CD4-positive, alpha-beta T cell treated with Interleukin-17A for 1 hour (primary cell): ENCODE data around the gene CIAPIN1.
"Not testable (repeated sequence)": the region's sequence is repeated elsewhere in the genome, so short reads cannot be mapped to it uniquely, and the experiment has no call there.

Source experiments
- DNase-seq: peaks from one replicate; pipeline ENCODE4 v3.0.0-alpha.2; 2020

CIAPIN1 gene

GRCh38 chr16:57476546-57477410 is 29.6 kb upstream of the CIAPIN1 start:
- DNase-seq: no peak

- DNase-seq: peak; percentile 79
Measured at GRCh38 chr16:57475711-57476339, 28.6 kb upstream of the CIAPIN1 start.

GRCh38 chr16:57474671-57475661 is 27.8 kb upstream of the CIAPIN1 start:
- DNase-seq: no peak

GRCh38 chr16:57473906-57474305 is 26.7 kb upstream of the CIAPIN1 start:
- DNase-seq: no peak

GRCh38 chr16:57473176-57473840 is 26.1 kb upstream of the CIAPIN1 start:
- DNase-seq: no peak

GRCh38 chr16:57472665-57473060 is 25.5 kb upstream of the CIAPIN1 start:
- no peak for DNase-seq

- DNase-seq: no peak
Measured at GRCh38 chr16:57471852-57472664, 24.9 kb upstream of the CIAPIN1 start.

- DNase-seq: no peak
Measured at GRCh38 chr16:57471209-57471608, 24.0 kb upstream of the CIAPIN1 start.

- DNase-seq: no peak
Measured at GRCh38 chr16:57470711-57471110, 23.5 kb upstream of the CIAPIN1 start.

- no peak for DNase-seq
Measured at GRCh38 chr16:57469917-57470470, 22.8 kb upstream of the CIAPIN1 start.

GRCh38 chr16:57469046-57469445 is 21.9 kb upstream of the CIAPIN1 start:
- DNase-seq: no peak

- DNase-seq: no peak
Measured at GRCh38 chr16:57468346-57468745, 21.2 kb upstream of the CIAPIN1 start.

- no peak for DNase-seq
Measured at GRCh38 chr16:57464523-57464922, 17.3 kb upstream of the CIAPIN1 start.

GRCh38 chr16:57462978-57463362 is 15.8 kb upstream of the CIAPIN1 start:
- no peak for DNase-seq

GRCh38 chr16:57462209-57462977 is 15.2 kb upstream of the CIAPIN1 start, which contains the start of gene POLR2C:
POLR2C (plus strand) TSS chr16:57462679; CDS start chr16:57462725, 46 bp downstream.
- peak; percentile 94 for DNase-seq

GRCh38 chr16:57452021-57452420 is 4.8 kb upstream of the CIAPIN1 start:
- no peak for DNase-seq

GRCh38 chr16:57446531-57447185 is 527 bp downstream of the CIAPIN1 start:
- peak; percentile 38 for DNase-seq

- no peak for DNase-seq
Measured at GRCh38 chr16:57445510-57445909, 1.7 kb downstream of the CIAPIN1 start.

GRCh38 chr16:57444711-57445110 is 2.5 kb downstream of the CIAPIN1 start:
- no peak for DNase-seq

- DNase-seq: not testable (repeated sequence)
Measured at GRCh38 chr16:57440551-57440950, 6.6 kb downstream of the CIAPIN1 start.
